GM12891 (cell line): Measurements from ENCODE around the gene NT5C.
"Not testable (repeated sequence)": the region's sequence is repeated elsewhere in the genome, so short reads cannot be mapped to it uniquely, and the experiment has no call there.

ENCODE experiments used
- DNase-seq: peaks from one replicate; pipeline ENCODE4 v3.0.0; 2011; ENCODE audit warnings: low spot score; ENCODE audit not compliant: insufficient read length
- FAIRE-seq: peaks from 2 replicates; lab custom pipeline; 2011; peaks lifted over from hg19 to GRCh38; lab: Jason Lieb, UNC
- PAX5 ChIP-seq: IDR thresholded peaks from 2 replicates; pipeline ENCODE4 v1.6.1; 2011; ENCODE audit warnings: low read length, moderate library complexity, mild to moderate bottlenecking; ENCODE audit not compliant: insufficient read depth, severe bottlenecking
- POLR2A ChIP-seq: IDR thresholded peaks from 2 replicates; pipeline ENCODE4 v1.6.1; 2011; ENCODE audit warnings: low read depth, low read length, control low read depth
- POLR2AphosphoS5 ChIP-seq: IDR thresholded peaks from 2 replicates; pipeline ENCODE4 v1.6.1; 2011; ENCODE audit warnings: low read depth, low read length, control low read depth
- POU2F2 ChIP-seq: IDR thresholded peaks from 2 replicates; pipeline ENCODE4 v1.6.1; 2011; ENCODE audit warnings: low read depth, mild to moderate bottlenecking, control low read depth, low read length, moderate library complexity
- SPI1 ChIP-seq: IDR thresholded peaks from 2 replicates; pipeline ENCODE4 v1.6.1; 2011; ENCODE audit warnings: low read depth, low read length, control low read depth
- TAF1 ChIP-seq: IDR thresholded peaks from 2 replicates; pipeline ENCODE4 v1.6.1; 2011; ENCODE audit warnings: low read depth, low read length, control low read depth

The NT5C gene

GRCh38 chr17:75159196-75160031, 27.9 kb upstream of the NT5C start:
- DNase-seq (no peak), FAIRE-seq (no peak)
- TF ChIP-seq TAF1 (no peak), POU2F2 (no peak), PAX5 (no peak), SPI1 (no peak), POLR2AphosphoS5 (no peak), POLR2A (no peak)

- DNase-seq, FAIRE-seq: not testable (repeated sequence)
Observed at GRCh38 chr17:75158480-75158879, 26.9 kb upstream of the NT5C start.

GRCh38 chr17:75155191-75155601, 23.7 kb upstream of the NT5C start:
- FAIRE-seq (no peak), DNase-seq (no peak)
- TF ChIP-seq POLR2A (no peak), POLR2AphosphoS5 (no peak), POU2F2 (no peak), SPI1 (no peak), PAX5 (no peak), TAF1 (no peak)

GRCh38 chr17:75154195-75155106, 22.9 kb upstream of the NT5C start, which contains the start of gene JPT1:
Gene JPT1, minus strand, starts transcription at chr17:75154512. Its CDS starts 115 bp downstream, at chr17:75154397.
- peak; percentile 91 for DNase-seq

GRCh38 chr17:75153780-75154194, 22.2 kb upstream of the NT5C start:
- FAIRE-seq (no peak), DNase-seq (no peak)
- TF ChIP-seq POLR2A = no peak
- no peak for TF ChIP-seq PAX5
- no peak for TF ChIP-seq TAF1
- no peak for TF ChIP-seq SPI1
- no peak for TF ChIP-seq POU2F2
- no peak for TF ChIP-seq POLR2AphosphoS5

More at GRCh38 chr17:75154195-75155106, 22.9 kb upstream of the NT5C start, which contains the start of gene JPT1:
- FAIRE-seq = peak; percentile 99
- TF ChIP-seq POLR2AphosphoS5 (peak; percentile 100), PAX5 (no peak), TAF1 (peak; percentile 81), POLR2A (peak; percentile 100), SPI1 (0 out of 2 replicates have a peak, but pooled peaks have one; percentile 6), POU2F2 (peak; percentile 92)

GRCh38 chr17:75152922-75153779, 21.6 kb upstream of the NT5C start:
- DNase-seq = no peak
- peak; percentile 51 for FAIRE-seq
- TF ChIP-seq TAF1 (no peak), POLR2A (no peak), POU2F2 (no peak), POLR2AphosphoS5 (no peak), PAX5 (no peak), SPI1 (no peak)

- TF ChIP-seq POLR2A (no peak), POU2F2 (no peak), SPI1 (no peak), POLR2AphosphoS5 (no peak), TAF1 (no peak), PAX5 (no peak)
- FAIRE-seq (no peak), DNase-seq (no peak)
Observed at GRCh38 chr17:75152523-75152921, 21.0 kb upstream of the NT5C start.

GRCh38 chr17:75151930-75152329, 20.4 kb upstream of the NT5C start:
- DNase-seq (no peak), FAIRE-seq (no peak)
- TF ChIP-seq POLR2A (no peak), TAF1 (no peak), PAX5 (no peak), SPI1 (no peak), POLR2AphosphoS5 (no peak), POU2F2 (no peak)
